Loucy (cell line): ENCODE results near the gene CACNA1I.

Experiments used
- H2AFZ ChIP-seq: fragments of 200-600 bp; sonication (generic); 2 replicates; pipeline ENCODE4 v1.6.0; 2016; ENCODE audit warnings: antibody characterized with exemption, mild to moderate bottlenecking, low read length, moderate library complexity
- H3F3A ChIP-seq: fragments of 200-600 bp; 2 replicates; pipeline ENCODE4 v1.6.0; 2016; ENCODE audit warnings: antibody characterized with exemption, low read depth, mild to moderate bottlenecking
- H3K27me3 ChIP-seq: fragments of 200-600 bp; sonication (generic); 2 replicates; pipeline ENCODE4 v1.6.1; 2014; ENCODE audit warnings: low read length, mild to moderate bottlenecking; ENCODE audit not compliant: insufficient read depth, poor library complexity, severe bottlenecking
- H3K36me3 ChIP-seq: fragments of 200-600 bp; sonication (generic); 2 replicates; pipeline ENCODE4 v1.6.1; 2016; ENCODE audit warnings: low read length; ENCODE audit not compliant: insufficient read depth
- H3K4me1 ChIP-seq: fragments of 200-600 bp; sonication (generic); 2 replicates; pipeline ENCODE4 v1.5.1; 2014; ENCODE audit warnings: low read length, mild to moderate bottlenecking; ENCODE audit not compliant: insufficient read depth, poor library complexity, severe bottlenecking
- H3K4me2 ChIP-seq: fragments of 200-600 bp; sonication (generic); 2 replicates; pipeline ENCODE4 v1.6.0; 2014; ENCODE audit warnings: antibody characterized with exemption, low read length, low read depth, mild to moderate bottlenecking; ENCODE audit not compliant: poor library complexity, severe bottlenecking
- H3K4me3 ChIP-seq: fragments of 200-600 bp; sonication (generic); 2 replicates; pipeline ENCODE4 v1.5.1; 2014; ENCODE audit warnings: low read length, mild to moderate bottlenecking, mixed read lengths; ENCODE audit not compliant: poor library complexity, severe bottlenecking
- H3K79me2 ChIP-seq: fragments of 200-600 bp; sonication (generic); 2 replicates; pipeline ENCODE4 v1.6.1; 2014; ENCODE audit warnings: low read length; ENCODE audit not compliant: insufficient read depth
- H3K9ac ChIP-seq: fragments of 200-600 bp; sonication (generic); 2 replicates; pipeline ENCODE4 v1.6.0; 2014; ENCODE audit warnings: mild to moderate bottlenecking, low read depth, low read length, moderate library complexity; ENCODE audit not compliant: poor library complexity, severe bottlenecking
- H3K9me2 ChIP-seq: fragments of 200-600 bp; sonication (generic); replicated peaks from 2 replicates; pipeline ENCODE4 v1.6.1; 2016; ENCODE audit warnings: low read depth, low read length, mixed read lengths
- H3K9me3 ChIP-seq: fragments of 200-600 bp; sonication (generic); 2 replicates; pipeline ENCODE4 v1.6.1; 2014; ENCODE audit warnings: mild to moderate bottlenecking, antibody characterized with exemption, low read length, low read depth; ENCODE audit not compliant: insufficient read depth
- H4K20me1 ChIP-seq: fragments of 200-600 bp; sonication (generic); 2 replicates; pipeline ENCODE4 v1.6.0; 2014; ENCODE audit warnings: antibody characterized with exemption, low read length, mild to moderate bottlenecking; ENCODE audit not compliant: insufficient read depth, poor library complexity, severe bottlenecking
- EZH2phosphoT487 ChIP-seq: fragments of 200-600 bp; IDR thresholded peaks from 2 replicates; pipeline ENCODE4 v1.6.1; 2018; ENCODE audit warnings: antibody characterized with exemption, mild to moderate bottlenecking, moderate library complexity, borderline replicate concordance
- TF ChIP-seq, protein P1 (sequence below): fragments of 200-600 bp; sonication (generic); conservative IDR thresholded peaks from 2 replicates; pipeline ENCODE4 v1.5.1; 2014; ENCODE audit warnings: mild to moderate bottlenecking, antibody characterized with exemption, low read length

Gene CACNA1I

DNA sequence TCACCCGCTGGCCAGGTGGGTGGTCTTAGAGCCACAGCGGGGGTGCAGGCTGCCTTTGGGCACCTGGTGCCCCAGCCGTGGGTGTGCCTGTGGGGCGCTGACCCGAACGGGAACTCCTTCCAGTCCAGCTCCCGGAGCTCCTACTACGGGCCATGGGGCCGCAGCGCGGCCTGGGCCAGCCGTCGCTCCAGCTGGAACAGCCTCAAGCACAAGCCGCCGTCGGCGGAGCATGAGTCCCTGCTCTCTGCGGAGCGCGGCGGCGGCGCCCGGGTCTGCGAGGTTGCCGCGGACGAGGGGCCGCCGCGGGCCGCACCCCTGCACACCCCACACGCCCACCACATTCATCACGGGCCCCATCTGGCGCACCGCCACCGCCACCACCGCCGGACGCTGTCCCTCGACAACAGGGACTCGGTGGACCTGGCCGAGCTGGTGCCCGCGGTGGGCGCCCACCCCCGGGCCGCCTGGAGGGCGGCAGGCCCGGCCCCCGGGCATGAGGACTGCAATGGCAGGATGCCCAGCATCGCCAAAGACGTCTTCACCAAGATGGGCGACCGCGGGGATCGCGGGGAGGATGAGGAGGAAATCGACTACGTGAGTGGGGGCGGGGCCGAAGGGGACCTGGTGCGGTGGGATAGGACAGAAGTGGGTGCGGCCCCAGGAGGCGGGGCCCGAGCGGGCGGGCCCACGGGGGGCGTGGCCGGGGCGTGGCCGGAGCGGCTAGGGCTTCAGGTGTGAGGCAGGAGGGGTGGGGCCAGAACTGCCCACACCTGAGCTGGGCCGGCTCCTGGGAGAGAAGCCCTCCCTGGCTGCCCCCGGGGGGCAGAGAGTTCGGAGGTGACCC lies 91.5 kb downstream of the CACNA1I start:
- no peaks in the 10 kb centered on the region for H3F3A ChIP-seq
- no peak overlapping the region for H2AFZ ChIP-seq
- no peaks in the 10 kb centered on the region for H3K36me3 ChIP-seq
- H3K27me3 ChIP-seq = no peaks in the 10 kb centered on the region
- H3K4me3 ChIP-seq = no peak overlapping the region
- TF ChIP-seq, protein P1, sequence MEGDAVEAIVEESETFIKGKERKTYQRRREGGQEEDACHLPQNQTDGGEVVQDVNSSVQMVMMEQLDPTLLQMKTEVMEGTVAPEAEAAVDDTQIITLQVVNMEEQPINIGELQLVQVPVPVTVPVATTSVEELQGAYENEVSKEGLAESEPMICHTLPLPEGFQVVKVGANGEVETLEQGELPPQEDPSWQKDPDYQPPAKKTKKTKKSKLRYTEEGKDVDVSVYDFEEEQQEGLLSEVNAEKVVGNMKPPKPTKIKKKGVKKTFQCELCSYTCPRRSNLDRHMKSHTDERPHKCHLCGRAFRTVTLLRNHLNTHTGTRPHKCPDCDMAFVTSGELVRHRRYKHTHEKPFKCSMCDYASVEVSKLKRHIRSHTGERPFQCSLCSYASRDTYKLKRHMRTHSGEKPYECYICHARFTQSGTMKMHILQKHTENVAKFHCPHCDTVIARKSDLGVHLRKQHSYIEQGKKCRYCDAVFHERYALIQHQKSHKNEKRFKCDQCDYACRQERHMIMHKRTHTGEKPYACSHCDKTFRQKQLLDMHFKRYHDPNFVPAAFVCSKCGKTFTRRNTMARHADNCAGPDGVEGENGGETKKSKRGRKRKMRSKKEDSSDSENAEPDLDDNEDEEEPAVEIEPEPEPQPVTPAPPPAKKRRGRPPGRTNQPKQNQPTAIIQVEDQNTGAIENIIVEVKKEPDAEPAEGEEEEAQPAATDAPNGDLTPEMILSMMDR = no peak
- no peak for TF ChIP-seq EZH2phosphoT487
- H3K9me2 ChIP-seq = no peaks in the 10 kb centered on the region
- H3K4me2 ChIP-seq = no peak overlapping the region
- no peaks in the 10 kb centered on the region for H3K9me3 ChIP-seq
- no peaks in the 10 kb centered on the region for H3K79me2 ChIP-seq
- H4K20me1 ChIP-seq = no peaks in the 10 kb centered on the region
- peaks cover 3% of the 10 kb centered on the region for H3K4me1 ChIP-seq
- H3K9ac ChIP-seq = no peak overlapping the region

DNA sequence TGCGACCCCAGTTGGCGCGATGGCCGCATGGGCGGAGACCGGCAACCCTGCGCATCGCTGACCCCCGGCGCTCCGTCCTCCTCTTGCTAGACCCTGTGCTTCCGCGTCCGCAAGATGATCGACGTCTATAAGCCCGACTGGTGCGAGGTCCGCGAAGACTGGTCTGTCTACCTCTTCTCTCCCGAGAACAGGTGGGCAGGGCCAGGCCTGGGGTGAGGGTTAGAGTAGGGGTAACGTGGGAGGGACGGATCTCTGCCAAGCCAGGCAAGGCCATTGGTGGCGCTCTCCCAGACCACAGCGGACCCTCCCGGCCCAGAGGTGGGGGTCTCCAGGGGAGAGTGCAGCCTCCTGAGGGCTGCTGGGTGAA lies 92.1 kb downstream of the CACNA1I start:
- H4K20me1 ChIP-seq = no peaks in the 10 kb centered on the region
- H3K4me2 ChIP-seq = no peak overlapping the region
- no peaks in the 10 kb centered on the region for H3K36me3 ChIP-seq
- no peaks in the 10 kb centered on the region for H3K4me1 ChIP-seq
- no peaks in the 10 kb centered on the region for H3F3A ChIP-seq
- no peaks in the 10 kb centered on the region for H3K9me2 ChIP-seq
- H3K27me3 ChIP-seq = no peaks in the 10 kb centered on the region
- no peak overlapping the region for H2AFZ ChIP-seq
- no peaks in the 10 kb centered on the region for H3K79me2 ChIP-seq
- H3K9me3 ChIP-seq = no peaks in the 10 kb centered on the region
- no peak overlapping the region for H3K9ac ChIP-seq
- H3K4me3 ChIP-seq = no peak overlapping the region
- TF ChIP-seq, protein P1 = no peak
- TF ChIP-seq EZH2phosphoT487 = no peak

DNA sequence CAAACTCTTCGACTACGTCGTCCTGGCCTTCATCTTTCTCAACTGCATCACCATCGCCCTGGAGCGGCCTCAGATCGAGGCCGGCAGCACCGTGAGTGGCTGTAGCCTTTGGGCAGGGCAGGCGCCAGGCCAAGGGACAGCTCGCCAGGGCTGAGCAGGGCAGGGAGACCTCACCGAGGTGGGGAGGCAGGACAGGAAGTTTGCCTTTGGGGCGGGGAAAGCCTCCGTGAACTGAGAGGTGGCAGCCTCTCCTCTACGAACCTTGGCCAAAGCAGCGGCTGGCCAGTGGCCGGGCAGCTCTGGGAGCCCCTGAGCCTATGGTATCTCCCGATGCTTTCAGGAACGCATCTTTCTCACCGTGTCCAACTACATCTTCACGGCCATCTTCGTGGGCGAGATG lies 93.2 kb downstream of the CACNA1I start:
- Histone ChIP-seq H3K36me3 (no peaks in the 10 kb centered on the region), H3K79me2 (no peaks in the 10 kb centered on the region), H3K4me1 (no peaks in the 10 kb centered on the region), H3F3A (no peaks in the 10 kb centered on the region), H3K4me2 (no peak overlapping the region), H4K20me1 (no peaks in the 10 kb centered on the region), H3K27me3 (no peaks in the 10 kb centered on the region), H3K9ac (no peak overlapping the region), H3K4me3 (no peak overlapping the region), H2AFZ (no peak overlapping the region), H3K9me3 (no peaks in the 10 kb centered on the region), H3K9me2 (no peaks in the 10 kb centered on the region)
- no peak for TF ChIP-seq EZH2phosphoT487
- TF ChIP-seq, protein P1 = no peak
